ENCODE data around the gene E2F2.

E2F2 gene

DNA sequence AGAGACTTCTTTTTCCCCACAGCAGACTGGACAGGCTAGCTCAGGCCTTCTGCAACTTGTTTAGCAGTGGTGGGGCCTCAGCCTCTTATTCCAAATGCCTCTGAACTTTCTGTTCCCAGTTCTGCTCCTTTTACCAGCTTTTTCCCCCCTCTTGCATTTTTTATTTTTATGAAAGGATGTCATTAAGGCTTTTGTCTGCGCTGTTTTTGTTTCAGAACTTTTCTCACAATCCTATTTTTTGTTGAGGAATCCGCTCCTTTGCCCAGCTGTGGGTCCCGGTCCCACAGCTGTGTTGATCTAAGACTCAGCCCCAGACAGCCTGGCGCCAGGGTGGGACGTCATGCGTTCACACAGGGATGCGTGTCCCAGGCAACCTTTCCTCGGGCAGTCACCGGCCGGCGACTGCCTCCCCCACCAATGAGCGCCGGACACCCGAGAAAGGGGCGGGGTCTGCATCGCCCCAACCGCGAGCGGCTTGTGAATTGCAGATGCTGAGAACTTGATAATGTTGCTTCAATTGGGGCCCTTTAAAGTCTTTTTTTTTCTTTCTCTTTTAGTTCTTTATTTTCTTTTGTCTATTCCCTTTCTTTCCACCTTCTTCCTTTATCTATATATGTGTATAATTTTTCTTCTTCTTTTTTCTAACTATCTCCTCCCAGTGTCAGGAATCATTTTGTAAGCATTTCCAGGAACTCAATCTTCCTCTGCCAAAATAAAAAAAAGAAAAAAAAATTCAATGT is 31.3 kb upstream of the E2F2 start:
- no peak for DNase-seq

DNA sequence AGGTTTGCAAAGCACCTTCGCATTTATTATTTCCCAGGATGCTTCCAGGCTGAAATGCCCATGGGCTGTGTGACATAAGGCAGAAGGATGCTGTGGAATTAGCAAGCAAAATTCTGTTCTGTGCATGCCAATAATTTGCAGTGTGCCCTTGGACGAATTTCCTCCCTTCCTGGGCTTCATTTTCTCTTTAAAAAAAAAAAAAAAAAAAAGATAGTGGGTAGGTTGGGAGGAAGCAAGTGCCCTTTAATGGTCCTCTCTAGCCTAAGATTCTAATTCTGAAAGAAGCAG is 30.7 kb upstream of the E2F2 start:
- DNase-seq: no peak

DNA sequence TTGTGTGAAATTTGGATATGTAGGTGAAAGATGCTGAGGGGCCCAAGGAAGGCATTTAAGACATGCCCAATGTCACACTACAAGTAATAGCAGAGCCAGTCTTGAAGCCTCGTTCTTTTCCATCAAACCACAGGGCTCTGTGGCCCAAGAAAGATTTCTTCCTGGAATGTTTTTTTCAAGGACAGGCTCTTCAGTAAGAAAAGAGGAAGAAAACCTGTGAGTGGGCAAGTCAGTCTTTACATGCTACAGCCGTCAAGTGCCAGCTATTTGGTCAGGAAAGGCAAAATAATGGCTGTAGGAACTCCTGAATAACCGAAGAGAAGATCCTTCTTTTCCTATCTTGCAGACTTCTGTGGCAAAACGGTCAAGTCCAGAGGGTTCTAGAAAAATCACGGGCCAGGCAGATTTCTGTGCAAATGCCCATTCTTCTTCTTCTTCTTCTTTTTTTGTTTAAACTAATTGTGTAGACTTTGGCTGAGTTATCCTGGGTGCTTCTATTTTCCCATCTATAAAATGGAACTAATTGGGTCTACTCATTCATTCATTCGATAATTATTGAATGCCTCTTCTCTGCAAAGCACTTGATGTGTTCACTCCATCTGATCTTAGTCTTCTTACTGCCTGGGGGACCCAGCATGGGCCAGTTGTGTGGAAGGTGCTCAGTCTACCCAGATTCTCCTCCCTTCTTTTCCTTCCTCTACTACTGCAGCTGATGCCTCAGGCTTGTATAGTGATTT is 30.2 kb upstream of the E2F2 start:
- no peak for DNase-seq

DNA sequence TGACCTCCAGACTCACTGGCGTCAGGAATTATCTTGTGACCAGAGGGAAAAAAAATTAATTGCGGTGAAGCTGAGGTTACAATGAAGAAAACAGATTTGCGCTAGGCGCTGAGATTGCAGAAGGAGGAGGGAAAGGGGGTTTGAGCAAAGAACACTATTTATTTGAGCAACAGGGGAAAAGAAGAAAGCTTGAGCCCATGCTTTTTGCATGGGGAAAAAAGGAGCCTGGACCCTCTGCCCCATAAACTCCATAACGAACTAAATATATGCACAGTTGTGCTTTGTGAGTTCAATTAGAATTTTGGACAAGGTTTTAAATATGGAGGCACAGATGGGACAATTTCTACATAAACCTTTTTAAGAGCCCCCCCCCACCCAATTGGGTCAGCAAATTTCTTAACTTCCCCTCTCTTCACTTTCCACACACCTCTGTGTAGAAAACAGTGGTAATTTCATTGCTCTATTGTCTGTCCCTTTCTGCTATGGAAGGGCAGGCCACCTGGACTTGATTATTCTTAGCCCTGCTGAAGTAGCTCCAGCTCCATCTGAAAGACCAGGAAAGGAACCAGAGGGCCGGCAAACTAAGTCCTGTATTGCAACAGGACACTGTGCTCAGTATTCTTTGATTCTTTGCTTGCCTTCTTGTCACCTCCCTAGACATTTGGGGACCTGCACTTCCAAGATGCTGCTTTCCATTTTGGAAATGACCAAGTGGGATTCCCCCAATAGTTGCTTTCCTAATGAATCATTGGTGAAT is 29.1 kb upstream of the E2F2 start:
- DNase-seq: no peak

DNA sequence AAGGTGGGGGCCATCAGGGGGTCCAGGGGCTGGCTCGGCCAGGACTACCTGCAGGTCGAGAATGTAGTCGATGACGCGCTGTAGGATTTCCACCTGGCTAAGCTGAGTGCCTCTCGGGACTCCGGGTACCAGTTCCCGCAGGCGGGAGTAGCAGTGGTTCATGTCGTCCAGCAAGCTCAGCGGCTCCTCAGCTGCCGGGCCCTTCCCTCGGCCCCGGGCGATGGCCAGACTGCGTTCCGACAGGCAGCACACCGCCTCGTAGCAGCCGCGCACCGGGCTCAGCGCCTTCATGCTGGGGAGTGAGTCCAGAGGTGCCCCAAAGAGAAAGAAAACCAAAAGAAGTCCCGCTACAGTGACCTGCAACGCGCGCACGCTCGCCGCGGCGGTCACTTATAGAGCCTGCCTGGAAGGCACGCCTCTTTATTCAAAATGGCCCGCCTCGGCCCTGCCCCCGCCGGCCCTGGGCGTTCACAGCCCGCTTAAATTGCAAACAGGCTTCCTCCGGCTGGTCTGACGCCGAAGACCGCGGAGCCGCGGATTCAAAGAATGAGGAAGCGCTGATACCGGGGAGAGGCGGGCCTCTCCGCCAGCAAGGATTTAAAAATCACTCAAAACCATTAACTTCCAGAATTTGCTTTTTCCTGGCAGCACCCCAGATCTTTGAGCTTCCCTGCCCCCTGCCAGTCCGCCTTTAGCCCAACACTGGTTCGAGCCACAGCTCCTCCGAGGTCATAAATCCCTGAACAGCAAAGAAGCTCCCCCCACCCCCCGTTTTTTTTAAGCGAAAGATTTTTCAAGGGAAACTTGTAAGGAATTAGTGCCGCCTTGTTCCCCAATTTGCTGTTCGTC is 28.3 kb upstream of the E2F2 start, which contains the start of gene ID3:
Gene ID3 (minus strand): TSS at position 366 of the 849 bp plus-strand sequence. CDS start 75 bp downstream, at position 291.
- peak; percentile 78 for DNase-seq

DNA sequence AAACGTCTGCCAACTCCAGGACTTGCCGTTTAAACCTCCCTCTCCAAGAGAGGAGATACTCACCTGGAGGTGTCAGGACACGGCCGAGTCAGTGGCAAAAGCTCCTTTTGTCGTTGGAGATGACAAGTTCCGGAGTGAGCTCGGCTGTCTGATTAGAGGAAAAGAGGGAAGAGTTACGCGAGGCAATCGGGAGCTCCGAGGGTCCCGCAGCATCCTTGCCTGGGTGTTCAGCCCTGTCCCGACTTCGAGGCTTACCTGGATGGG is 27.8 kb upstream of the E2F2 start:
- DNase-seq: no peak

DNA sequence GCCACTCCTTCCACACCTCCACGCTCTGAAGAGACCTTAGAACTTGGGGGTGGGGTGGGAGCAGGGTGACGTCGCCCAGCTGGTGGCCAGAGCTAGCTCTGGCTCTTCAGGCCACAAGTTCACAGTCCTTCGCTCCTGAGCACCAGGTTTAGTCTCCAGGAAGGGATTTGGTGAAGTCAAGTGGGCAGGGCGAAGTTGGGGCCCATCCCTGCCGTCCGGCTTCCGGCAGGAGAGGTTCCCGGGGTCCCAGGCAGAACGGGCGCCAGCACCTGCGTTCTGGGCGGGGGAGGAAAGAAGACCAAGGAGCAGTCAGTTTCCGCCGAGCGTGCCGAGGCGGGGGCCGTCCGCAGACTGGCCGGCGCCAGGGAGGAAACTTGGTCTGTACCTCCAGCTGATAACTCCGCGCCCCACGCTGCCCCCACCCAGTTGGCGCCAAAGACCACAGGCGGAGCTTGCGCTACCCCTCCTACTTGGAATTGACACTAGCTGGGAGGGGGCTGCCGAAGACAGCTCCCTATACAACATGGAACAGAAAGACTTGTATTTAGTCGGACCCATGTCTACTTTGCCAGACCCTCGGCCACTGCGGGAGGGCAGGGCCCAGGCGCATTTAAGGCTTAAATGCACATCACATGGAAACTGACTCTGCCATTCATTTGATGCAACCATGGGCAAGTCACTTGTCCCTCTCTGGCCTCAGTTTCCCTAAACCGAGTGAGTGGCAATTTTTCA is 27.3 kb upstream of the E2F2 start:
- peak; percentile 13 for DNase-seq

DNA sequence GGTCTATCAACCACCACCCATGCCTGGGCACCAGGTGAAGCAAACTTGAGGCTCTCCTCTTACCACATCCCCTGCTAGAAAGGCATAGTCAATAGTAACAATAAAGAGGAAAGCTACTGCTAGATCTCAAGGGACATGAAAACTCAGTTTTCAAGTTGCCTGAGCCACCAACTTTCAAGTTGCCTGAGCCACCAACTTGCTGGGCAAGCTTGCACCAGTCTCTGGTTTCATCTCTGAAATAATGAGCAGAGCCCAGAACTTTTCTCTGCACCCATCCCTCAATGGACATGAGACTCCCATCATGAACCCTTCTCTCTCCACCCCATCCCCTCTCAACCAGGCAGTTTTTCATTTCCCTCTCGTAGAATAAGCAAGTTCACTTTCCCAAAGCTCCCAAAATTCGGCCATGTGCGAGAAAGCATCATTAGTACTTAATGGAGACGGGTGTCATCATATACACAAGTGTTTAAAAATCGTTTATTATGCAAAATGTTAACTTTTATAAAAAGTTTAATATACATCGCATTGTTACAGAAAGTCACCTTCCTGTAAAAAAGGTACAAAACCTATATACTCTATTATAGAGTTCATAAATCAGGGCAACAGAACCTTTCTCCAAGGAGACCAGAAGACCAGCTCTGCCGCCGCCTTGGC is 26.6 kb upstream of the E2F2 start:
- no peak for DNase-seq

DNA sequence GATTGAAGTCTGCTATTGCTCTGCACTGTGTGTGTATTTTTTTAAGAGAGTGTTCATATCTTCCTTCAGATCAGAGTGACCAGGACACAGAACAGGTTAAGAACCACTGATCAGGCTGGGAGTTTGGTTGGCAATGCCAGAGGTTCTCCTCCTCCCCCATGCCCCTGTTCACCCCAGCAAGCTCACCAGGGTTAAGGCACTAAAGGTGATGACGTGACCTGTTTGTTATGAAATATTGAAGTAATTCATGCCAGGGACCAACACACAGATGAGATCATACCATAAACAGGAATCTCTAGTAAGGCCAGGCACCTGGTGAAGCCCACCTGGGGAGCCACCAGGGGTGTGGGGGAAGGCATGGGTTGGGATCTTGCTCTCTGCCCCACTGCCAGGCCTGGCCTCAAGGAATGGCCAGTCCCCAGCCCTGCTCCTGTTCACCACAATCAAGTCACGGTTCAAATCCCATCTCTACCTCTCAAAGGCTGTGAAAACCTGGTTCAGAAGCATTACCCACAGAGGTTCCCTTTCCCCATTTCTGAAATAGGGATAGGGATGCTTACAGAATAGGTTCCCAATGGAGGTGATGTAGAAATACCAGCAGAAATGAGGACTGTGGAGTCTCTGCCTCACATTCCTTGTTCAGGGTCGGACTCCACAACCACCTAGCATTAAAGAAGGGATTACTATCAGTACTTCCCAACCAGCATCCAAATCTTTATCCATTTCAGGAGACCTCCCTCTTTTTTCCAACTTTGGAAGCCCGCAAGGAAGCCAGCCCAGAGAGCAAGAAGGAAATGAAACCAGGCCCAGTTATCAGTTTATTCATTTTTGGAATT is 25.8 kb upstream of the E2F2 start:
- DNase-seq: no peak

DNA sequence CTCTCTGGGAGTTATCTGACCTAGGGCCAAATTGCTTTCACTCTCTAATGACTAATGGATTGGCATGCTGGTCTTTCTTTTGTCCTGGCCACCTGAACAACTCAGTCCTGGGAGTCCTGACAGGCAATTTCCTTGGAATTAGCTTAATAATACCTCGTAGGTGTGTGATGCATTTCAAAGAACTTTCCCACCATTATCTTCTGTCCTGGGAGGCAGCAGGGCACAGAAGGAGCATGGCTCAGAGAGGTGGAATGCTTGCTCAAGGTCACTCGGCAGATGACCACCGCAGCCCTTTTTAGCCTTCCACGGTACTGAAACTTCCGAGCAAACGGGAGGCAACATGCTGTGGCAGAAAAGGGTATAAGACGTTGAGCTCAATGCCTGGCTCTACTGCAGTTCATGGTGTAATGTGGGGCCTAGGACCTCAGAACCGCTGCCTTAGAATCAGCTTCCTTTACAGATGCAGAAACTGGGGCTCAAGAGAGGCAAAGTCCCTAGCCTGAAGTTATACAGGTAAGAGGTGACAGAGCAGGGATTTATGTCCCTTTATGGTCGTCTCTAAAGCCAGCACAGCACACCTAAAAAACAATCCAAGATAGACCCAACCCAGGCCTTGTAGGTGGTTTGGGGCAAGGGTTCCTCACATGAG is 25.1 kb upstream of the E2F2 start:
- no peak for DNase-seq

DNA sequence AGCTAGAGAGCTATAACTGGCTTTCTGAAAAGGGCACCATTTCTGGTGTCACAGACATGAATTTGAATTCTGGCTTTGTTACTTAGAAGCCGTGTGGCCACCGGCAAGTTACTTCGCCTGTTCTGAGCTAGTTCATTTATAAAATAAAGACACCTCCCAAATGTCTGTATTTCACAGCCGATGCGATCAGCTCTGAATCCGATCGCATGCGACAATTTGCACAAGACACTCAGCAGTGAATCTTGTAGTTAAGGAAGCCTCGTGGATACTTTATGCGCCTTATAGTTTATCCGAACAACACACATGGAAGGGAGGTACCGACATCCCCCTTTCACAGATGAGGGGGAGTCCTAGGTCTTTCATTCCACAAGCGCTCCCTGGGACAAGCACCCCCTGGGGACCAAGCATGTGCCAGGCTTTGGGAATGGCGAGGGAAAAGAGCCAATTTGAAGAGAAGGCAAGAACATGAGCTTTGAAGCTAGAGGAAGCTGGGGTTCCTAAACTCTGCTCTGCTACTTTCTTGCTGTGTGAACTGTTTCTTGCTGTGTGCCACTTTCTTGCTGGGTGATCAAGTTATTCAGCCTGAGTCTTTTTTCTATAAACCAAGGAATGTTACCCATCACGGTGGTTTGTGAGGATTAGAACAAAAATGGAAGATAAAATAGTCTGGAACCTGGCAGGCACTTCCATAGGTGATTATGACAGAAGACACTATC is 24.4 kb upstream of the E2F2 start:
- no peak for DNase-seq

DNA sequence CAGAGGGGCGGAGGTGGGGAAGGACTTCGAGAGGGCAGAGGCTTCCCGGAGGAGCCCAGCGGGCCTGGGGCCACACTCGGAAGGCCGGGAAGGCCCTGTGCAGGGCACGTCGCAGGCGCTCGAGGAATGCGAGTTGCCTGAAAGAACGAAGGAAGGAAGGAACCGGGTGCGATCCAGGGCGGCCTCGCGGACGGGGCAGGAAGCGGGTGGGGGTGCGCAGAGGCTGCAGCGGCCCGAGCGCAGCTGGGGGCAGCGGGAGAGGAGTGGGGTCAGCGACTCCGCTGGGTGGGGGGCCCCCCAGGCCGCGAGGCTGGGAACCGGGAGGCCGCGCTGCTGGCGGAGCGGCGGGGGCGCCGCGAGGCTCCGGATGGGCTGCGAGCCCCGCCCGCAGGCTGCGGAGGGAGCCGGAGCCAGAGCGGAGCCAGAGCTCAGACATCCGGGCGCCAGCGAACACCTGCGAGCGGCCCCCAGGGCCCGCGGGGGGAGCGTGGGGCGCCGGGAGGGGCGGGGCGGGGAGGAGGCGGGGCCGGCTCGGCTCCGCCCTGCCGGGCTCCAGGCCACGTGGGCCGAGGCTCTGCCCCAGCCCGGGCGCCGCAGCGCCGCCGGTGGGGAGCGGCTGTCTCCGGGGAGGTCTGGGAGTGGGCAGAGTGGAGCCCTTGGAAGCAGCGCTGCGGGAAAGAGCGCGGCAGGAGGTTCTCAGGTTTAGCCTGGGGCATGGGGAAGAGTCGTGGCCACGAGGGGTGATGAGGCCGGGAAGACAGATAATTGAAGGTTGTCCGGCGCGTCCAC is 23.6 kb upstream of the E2F2 start:
- DNase-seq: peak; percentile 78

DNA sequence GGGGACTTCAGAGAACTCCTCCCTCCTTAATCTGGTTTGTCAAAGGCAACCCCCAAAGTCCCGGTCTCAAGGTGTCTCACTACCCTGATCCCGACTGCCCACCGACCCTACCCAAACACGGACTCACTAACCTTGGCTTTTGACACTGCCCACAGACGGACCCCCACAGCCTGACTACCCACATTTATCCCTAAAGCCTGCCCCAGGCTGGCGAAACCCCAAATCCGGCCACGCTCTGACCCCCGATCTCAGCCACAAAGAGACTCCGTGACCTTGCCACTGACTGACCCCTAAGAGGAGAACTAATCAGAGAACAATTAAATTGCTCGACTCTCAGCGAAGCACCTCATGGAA is 23.1 kb upstream of the E2F2 start:
- no peak for DNase-seq

DNA sequence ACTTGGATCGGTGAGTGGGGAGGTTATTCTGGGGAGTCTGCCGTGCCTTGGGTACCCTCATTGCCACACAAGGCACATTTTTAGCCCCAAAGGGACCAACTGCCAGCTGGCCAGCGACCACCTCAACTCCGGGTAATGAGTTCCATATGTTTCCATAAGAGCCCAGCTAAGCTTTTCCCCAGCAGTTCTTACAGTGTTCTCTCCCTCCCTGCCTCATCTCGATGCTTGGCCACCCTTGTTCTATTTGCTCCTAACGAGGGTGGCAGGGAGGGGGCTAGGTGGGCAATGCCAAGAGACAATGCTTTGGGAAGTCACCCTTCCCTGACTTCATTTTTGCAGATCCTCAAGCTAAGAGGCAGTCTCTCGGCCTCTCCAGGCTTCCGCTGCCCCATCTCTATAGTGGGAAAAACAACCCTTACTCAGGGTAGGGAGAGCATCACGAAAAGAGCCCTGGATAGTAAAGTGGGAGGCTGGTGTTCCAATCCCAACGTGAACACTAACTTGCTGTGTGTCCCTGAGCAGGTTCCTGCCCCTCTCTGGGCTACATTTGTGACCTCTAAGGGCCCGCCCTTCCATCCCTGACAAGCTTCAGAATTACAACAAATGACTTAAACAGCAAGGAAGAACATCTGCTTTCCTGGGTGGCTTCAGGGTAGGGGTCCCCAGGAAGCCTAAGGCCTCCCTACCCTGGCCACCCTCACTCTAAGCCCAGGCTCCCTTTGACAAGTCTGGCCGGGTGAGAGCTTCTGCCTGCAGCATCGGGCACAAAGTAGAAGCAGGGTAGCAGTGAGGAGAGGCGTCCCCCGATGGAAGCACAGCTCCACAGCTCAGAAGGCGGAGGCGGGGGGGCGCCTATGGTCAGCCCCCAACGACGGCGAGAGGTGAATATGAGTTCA is 22.4 kb upstream of the E2F2 start:
- no peak for DNase-seq

DNA sequence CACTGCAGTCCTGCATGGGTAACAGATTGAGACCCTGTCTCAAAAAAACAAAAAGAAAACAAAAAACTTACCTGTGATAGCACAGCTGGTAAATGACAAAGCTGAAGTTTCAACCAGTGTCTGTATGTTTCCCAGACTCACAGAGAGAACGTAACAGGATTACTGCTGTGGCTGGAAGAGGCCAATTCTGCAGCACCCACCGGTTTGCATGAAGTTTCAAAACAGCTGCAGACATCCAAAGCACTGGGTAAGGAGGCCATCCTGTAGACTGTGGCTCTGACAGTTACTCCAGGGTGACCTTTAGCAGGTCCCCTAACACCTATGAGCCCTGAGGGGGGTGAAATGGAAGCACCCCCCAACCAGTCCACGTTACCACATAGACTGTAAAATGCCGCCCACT is 20.8 kb upstream of the E2F2 start:
- no peak for DNase-seq

DNA sequence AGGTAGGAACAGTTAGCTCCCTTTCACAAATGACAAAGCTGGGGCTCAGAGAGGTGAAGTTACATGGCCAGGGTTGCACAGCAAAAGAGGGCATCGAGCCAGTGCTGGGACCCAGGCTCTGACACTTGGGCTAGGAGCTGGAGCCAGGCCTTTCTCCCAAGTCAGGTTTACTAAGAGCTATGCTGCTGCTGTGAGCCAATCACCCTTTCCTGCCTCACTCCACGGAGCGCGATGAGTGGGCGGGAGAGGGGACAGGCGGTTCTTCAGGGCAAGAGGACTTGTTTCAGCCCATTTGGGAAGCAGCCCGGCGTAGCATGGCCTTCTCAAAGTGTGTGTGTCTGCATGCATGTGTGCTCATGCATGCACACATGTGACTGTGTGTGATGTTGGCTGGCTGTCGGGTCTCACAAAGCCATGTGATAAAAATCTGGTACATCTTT is 17.7 kb upstream of the E2F2 start:
- no peak for DNase-seq

DNA sequence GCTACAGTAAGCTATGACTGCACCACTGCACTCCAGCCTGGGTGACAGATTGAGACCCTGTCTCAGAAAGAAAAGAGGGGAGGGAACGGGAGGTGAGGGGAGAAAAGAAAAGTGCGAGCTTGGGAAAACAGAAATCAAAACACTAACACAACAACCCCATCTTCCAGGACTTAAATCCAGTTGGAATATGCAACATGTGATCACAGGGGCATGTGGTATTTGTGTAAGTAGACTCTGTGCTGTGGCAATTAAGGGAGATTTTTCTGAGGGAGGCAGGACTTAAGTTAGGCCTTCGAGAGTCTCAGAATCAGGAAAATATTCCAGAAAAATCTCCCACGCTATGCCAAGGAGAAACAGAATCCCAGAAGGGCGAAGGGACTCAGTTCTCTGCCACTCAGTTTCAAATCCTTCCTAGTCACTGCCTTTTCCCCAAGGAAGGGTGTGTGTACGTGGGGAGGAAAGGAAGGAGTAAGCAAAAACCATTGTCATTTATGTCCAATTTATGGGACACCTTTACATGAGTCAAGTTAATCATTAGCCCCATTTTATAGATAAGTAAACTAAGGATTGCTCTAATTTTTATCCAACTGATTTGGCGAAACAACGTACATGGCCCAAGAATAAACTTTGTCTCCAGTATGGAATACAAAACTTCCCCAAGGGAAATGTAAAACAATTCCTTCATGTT is 16.0 kb upstream of the E2F2 start:
- no peak for DNase-seq
